Small intestine (tissue), 7 donors: ENCODE measurements around the gene MOV10L1. TPM values are rescaled to one million over a fixed set of nuclear protein-coding genes. Genes with fewer than 3 reads are reported as not detected.
"Not testable (repeated sequence)": the region's sequence is repeated elsewhere in the genome, so short reads cannot be mapped to it uniquely, and the experiment has no call there.

Experiments
- DNase-seq, 2 donors: peaks; one replicate each; pipeline versions ENCODE4 v3.0.0 to v3.0.0-alpha.2; 2013
- FAIRE-seq: peaks from 2 replicates; lab custom pipeline; 2012; peaks lifted over from hg19 to GRCh38; lab: Jason Lieb, UNC
- H3K27ac ChIP-seq, 3 donors: one replicate each; pipeline ENCODE4 v1.5.1; 2013; ENCODE audit warnings: low read length in 2 of 3, mild to moderate bottlenecking in 2 of 3, control low read depth in 1 of 3, inconsistent platforms in 1 of 3, low read depth in 1 of 3, moderate library complexity in 1 of 3
- H3K27me3 ChIP-seq, 3 donors: one replicate each; pipeline ENCODE4 v1.6.1; 2013; ENCODE audit warnings: low read length in 3 of 3, inconsistent platforms in 1 of 3; ENCODE audit not compliant: control insufficient read depth in 3 of 3, insufficient read depth in 3 of 3
- H3K36me3 ChIP-seq, 3 donors: one replicate each; pipeline ENCODE4 v1.6.1; 2013; ENCODE audit warnings: low read length in 3 of 3, inconsistent platforms in 1 of 3, low read depth in 1 of 3, mild to moderate bottlenecking in 1 of 3, moderate library complexity in 1 of 3; ENCODE audit not compliant: control insufficient read depth in 3 of 3, insufficient read depth in 2 of 3
- H3K4me1 ChIP-seq, 3 donors: one replicate each; pipeline ENCODE4 v1.6.1; 2013; ENCODE audit warnings: low read length in 2 of 3, inconsistent platforms in 1 of 3, low read depth in 1 of 3, mild to moderate bottlenecking in 1 of 3, moderate library complexity in 1 of 3; ENCODE audit not compliant: control insufficient read depth in 3 of 3, insufficient read depth in 2 of 3
- H3K4me3 ChIP-seq, 3 donors: one replicate each; pipeline ENCODE4 v1.5.1; 2013; ENCODE audit warnings: low read length in 3 of 3, control low read depth in 1 of 3, inconsistent platforms in 1 of 3, low read depth in 1 of 3, mild to moderate bottlenecking in 1 of 3, moderate library complexity in 1 of 3
- H3K9me3 ChIP-seq, 2 donors: one replicate each; pipeline ENCODE4 v1.6.1; 2013; ENCODE audit warnings: low read depth in 1 of 2, low read length in 1 of 2; ENCODE audit not compliant: control insufficient read depth in 2 of 2, insufficient read depth in 1 of 2
- WGBS, 3 donors: extraction: QIAGEN DNeasy Blood & Tissue Kit; methylation state at CpG; one replicate each; pipeline ENCODE4 v1.1.7; 2013; 5-methylcytosine and 5-hydroxymethylcytosine counted together
- polyA plus RNA-seq, 4 donors: library from polyadenylated mRNA; stranded (reverse) in 3 of 4; unstranded in 1 of 4; fragments of 200-250 nt in 3 of 4; fragments of 120-200 nt in 1 of 4; gene quantifications; one replicate each; pipeline versions ENCODE4 v1.2.1 to v1.2.3, GENCODE V29; 2013
- donor health status: healthy with polysubstance abuse.
- donor health status: control.
- donor health status: control.
- donor health status: Bipolar disorder and iron deficiency.
- donor health status: healthy.

MOV10L1 gene
- polyA plus RNA-seq, 4 donors = 0.19 to 2.1 TPM; not detected in 2

DNA sequence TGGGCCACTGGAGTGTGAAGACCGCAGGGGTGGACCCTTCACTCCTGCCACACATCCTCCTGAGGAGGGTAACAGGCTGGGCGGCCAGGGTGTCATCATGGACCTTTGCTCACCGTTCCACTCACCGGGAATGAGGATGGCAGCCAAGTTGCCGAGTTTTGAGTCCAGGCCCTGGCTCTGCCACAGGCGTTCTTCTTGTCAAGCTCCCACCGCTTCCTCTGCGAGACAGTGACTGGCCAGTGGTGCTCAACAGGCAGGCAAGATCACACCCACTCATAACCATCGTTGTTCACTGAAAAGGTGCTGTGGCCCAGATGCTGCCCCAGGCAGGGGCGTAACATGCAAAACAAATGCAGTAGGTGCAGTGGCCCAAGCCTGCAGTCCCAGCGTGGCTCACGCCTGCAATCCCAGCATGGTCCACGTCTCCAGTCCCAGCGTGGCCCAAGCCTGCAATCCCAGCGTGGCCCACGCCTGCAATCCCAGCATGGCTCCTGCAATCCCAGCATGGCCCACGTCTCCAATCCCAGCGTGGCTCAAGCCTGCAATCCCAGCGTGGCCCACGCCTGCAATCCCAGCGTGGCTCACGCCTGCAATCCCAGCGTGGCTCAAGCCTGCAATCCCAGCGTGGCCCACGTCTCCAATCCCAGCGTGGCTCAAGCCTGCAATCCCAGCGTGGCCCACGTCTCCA, 75.8 kb downstream of the MOV10L1 start:
- Histone ChIP-seq H3K4me3 (no peak overlapping the region), H3K4me1 (no peaks in the 10 kb centered on the region), H3K27me3 (peaks cover 0 to 16% (median 0%) of the 10 kb centered on the region in 3 donors), H3K9me3 (no peaks in the 10 kb centered on the region), H3K36me3 (no peaks in the 10 kb centered on the region), H3K27ac (no peak overlapping the region)
- 94 to 96% (median 94%) methylated on average over 26 to 28 of the region's 28 CpGs for WGBS, 3 donors
- DNase-seq (no peak), FAIRE-seq (no peak)

DNA sequence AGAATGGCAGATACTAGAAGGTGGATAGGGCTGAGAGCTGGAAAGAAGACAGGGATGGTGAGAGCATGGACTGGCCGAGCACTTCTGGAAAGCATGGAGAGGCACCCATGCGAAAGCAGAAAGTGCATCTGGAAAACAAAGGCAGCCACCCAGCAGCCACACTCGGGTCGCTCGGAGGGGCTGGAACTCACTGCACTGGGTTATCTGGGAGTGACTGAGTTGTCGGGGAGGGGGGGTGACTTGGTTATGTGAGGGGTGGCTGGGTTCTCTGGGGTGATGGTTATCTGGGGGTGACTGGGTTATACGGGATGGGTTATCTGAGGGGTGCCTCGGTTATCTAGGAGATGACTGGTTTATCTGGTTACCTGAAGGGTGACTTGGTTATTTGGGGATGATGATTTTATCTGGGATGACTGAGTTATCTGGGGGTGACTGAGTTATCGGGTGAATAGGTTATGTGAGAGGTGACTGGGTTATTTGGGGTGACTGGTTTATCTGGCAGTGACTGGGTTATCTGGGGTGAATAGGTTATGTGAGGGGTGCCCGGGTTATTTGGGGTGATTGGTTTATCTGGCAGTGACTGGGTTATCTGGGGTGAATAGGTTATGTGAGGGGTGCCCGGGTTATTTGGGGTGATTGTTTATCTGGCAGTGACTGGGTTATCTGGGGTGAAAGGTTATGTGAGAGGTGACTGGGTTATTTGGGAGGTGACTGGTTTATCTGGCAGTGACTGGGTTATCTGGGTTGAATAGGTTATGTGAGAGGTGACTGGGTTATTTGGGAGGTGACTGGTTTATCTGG, 78.1 kb downstream of the MOV10L1 start:
- Histone ChIP-seq H3K4me1 (peaks cover 0 to 9% (median 0%) of the 10 kb centered on the region in 3 donors), H3K9me3 (no peaks in the 10 kb centered on the region), H3K27me3 (peaks cover 0 to 23% (median 5%) of the 10 kb centered on the region in 3 donors), H3K4me3 (no peak overlapping the region), H3K36me3 (no peaks in the 10 kb centered on the region), H3K27ac (no peak overlapping the region)
- 13 to 49% (median 41%) methylated on average over 11 of the region's 11 CpGs for WGBS, 3 donors
- FAIRE-seq = no peak
- DNase-seq = no peak

DNA sequence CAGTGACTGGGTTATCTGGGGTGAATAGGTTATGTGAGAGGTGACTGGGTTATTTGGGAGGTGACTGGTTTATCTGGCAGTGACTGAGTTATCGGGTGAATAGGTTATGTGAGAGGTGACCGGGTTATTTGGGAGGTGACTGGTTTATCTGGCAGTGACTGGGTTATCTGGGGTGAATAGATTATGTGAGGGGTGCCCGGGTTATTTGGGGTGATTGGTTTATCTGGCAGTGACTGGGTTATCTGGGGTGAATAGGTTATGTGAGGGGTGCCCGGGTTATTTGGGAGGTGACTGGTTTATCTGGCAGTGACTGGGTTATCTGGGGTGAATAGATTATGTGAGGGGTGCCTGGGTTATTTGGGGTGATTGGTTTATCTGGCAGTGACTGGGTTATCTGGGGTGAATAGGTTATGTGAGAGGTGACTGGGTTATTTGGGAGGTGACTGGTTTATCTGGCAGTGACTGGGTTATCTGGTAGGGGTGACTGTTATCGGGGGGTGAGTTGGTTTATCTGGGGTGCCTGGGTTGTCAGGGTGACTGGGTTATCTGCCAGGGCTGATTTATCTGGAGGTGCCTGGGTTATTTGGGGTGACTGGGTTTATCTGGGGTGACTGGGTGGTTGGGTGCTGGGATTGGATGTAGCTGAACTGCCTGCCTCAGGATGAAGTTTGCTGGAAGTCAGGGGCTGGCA, 78.8 kb downstream of the MOV10L1 start:
- H3K27me3 ChIP-seq = peaks cover 0 to 23% (median 5%) of the 10 kb centered on the region in 3 donors
- 11 to 54% (median 40%) methylated on average over 5 of the region's 5 CpGs for WGBS, 3 donors

DNA sequence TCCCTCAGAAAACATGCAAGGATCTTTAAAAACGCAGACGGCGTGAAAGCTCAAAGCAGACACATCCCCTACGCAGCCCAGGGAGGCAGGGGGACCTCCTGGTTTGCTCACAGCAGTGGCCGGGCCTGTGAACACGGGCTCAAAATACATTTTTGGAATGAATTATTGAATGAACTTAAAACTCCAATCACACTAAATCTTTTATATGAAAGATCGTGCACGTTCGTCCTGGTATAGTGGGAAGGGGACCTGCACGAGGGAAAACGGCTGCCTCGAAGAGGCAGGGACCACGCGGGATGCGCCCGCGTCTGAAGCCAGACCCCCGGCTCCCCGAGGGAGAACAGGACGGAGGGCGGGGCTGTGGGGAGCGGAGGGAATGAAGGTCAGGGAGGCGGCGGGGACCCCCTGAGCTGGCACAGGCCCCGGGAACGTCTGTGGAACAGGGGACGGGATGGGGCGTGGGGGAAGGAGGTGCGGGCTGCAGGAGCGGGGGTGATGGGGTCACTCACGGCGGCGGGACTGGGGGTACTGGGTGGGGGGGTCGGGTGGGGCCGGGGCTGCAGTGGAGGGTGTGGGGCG, 79.5 kb downstream of the MOV10L1 start:
- WGBS, 3 donors = 10 to 16% (median 15%) methylated on average over 25 to 36 of the region's 36 CpGs
- H3K27me3 ChIP-seq = peaks cover 0 to 23% (median 5%) of the 10 kb centered on the region in 3 donors
- H3K4me3 ChIP-seq = peak overlapping the region in 1 of 3 donors; percentile 55
- H3K4me1 ChIP-seq = peaks cover 0 to 9% (median 0%) of the 10 kb centered on the region in 3 donors
- no peaks in the 10 kb centered on the region for H3K36me3 ChIP-seq
- H3K9me3 ChIP-seq = no peaks in the 10 kb centered on the region
- FAIRE-seq (no peak), DNase-seq (no peak)
- H3K27ac ChIP-seq = no peak overlapping the region

More for the DNA sequence above, 78.8 kb downstream of the MOV10L1 start:
- H3K4me1 ChIP-seq, H3K36me3 ChIP-seq, H3K27ac ChIP-seq, H3K9me3 ChIP-seq, H3K4me3 ChIP-seq, DNase-seq, FAIRE-seq: not testable (repeated sequence)

DNA sequence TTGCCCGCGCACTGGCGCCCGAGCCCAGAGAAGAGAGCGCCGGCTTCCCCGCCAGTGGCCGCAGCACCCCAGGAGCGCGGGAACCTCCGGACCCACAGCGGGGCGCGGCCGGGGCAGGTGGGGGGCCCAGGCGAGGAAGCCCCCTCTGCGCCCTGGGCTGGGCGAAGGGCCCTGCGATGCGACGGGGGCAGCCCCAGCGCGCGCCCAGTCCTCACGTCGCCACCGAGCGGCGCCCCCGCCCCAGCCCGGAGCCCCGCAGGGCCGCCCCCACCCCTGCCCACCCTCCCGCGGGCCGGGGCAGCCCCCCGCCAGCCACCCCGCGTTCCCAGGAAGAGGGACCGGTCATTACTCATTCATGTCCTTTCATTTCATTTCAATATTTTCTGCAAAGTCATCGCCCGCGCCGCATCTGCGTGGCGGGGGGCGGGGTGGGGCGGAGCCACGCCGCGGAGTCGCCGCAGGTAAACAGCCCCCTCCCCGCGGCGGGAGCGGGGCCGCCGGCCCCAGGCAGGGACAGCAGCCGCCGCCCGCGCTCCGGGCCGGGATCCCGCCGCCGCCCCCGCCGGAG, 80.1 kb downstream of the MOV10L1 start:
- Histone ChIP-seq H3K9me3 (no peaks in the 10 kb centered on the region), H3K4me3 (peak overlapping the region in 2 of 3 donors; percentile 8 to 55), H3K4me1 (peaks cover 0 to 9% (median 0%) of the 10 kb centered on the region in 3 donors), H3K27ac (no peak overlapping the region), H3K27me3 (peaks cover 0 to 23% (median 5%) of the 10 kb centered on the region in 3 donors), H3K36me3 (no peaks in the 10 kb centered on the region)
- FAIRE-seq = no peak
- 0 to 1% (median 1%) methylated on average over 13 to 70 of the region's 70 CpGs for WGBS, 3 donors
- peak in 1 of 2 donors; percentile 45 for DNase-seq

DNA sequence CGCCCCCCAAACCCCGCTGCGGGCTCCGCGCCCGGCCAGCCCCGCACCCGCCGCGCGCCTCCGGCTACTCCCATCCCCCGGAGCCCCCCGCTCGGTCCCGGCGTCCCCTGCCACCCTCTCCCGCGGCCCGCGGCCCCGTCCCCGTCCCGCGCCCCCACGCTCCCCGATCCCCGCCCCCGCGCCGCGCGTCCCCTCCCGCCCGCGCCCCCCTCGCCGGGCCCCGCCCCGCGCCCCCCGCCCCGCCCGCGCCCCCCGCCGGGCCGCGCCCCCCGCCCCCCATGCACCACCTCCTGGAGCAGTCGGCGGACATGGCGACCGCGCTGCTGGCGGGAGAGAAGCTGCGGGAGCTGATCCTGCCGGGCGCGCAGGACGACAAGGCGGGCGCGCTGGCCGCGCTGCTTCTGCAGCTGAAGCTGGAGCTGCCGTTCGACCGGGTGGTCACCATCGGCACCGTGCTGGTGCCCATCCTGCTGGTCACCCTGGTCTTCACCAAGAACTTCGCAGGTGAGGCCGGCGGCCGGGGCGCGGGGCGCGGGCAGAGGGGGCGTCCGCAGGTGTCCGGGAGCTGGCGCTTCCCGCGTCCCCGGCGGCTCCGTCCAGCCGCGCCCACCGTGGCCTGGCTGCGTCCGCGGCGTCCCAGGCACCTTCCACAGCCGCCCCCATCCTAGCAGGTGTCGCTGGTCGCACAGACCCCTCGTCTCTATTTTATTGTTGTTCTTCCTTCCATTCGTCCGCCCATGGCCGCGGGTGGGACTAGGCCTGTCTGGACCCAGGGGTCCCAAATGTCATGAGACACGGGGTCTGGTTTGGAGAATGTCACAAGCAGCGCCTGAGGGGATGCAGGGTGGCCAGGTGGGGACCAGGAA, 80.9 kb downstream of the MOV10L1 start, which contains the start of gene PANX2:
Gene PANX2 (plus strand): TSS at position 279 of the 866 bp plus-strand sequence. CDS start 0 bp downstream, at position 279.
- H3K4me3 ChIP-seq = peak within 1 kb of the TSS in 2 of 3 donors; percentile 8 to 55
- DNase-seq (peak in 1 of 2 donors; percentile 40), FAIRE-seq (no peak)
- H3K27ac ChIP-seq = no peak within 1 kb of the TSS
- 10 to 28% (median 14%) methylated on average over 42 to 104 of the region's 105 CpGs for whole genome bisulfite sequencing, 3 donors
- no peaks in the 10 kb centered on the region for H3K9me3 ChIP-seq
- peaks cover 0 to 23% (median 5%) of the 10 kb centered on the region in 3 donors for H3K27me3 ChIP-seq
- H3K36me3 ChIP-seq = no peaks in the 10 kb centered on the region
- peaks cover 0 to 9% (median 0%) of the 10 kb centered on the region in 3 donors for H3K4me1 ChIP-seq

DNA sequence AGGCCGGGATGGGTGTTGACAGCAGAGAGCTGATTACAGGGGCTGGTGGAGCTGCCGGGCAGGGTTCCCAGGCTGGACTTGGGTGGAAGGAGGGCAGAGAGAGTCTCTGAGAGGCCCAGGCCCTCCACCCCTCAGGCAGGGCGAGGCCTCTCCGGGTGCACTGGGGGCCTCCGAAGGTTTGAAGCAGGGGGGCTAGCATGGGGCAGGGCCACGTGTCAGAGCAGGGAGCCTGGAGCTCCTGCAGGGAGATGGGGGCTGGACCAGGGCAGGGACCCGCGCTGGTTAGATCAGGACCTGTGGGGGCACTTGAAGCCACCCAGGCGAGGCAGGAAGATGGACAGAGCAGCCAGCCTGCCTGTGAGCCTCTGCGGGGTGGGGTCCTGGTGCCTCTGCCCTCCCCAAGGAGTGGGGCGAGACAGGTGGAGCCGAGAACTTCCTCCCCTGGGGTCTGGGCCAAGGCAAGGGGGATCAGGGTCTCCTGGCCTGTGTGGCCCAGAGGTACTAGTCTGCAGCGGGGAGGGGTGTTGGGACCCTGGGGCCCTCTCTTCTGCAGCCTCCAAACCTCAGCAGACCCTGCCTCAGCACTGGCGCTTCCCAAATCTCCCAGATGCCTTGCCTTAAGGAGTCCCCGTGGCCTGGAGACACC, 81.6 kb downstream of the MOV10L1 start:
- Histone ChIP-seq H3K27ac (no peak overlapping the region), H3K36me3 (no peaks in the 10 kb centered on the region), H3K4me3 (no peak overlapping the region), H3K4me1 (peaks cover 0 to 9% (median 0%) of the 10 kb centered on the region in 3 donors), H3K27me3 (peaks cover 0 to 23% (median 5%) of the 10 kb centered on the region in 3 donors), H3K9me3 (no peaks in the 10 kb centered on the region)
- FAIRE-seq = no peak
- WGBS, 3 donors = 55 to 71% (median 68%) methylated on average over 11 to 15 of the region's 15 CpGs
- peak in 1 of 2 donors; percentile 22 for DNase-seq
